ENCODE data around the gene URM1.

Gene URM1

GRCh38 chr9:128339761-128340690, 31.1 kb upstream of the URM1 start, which contains the start of gene SLC27A4:
SLC27A4 (plus strand) TSS chr9:128340527; CDS start chr9:128343133, 2,606 bp downstream.
- intact Hi-C loops (cut with DNase I; ENCODE audit: low total_unique reads) = no loop called here
- Histone ChIP-seq H3K9me3 (no peaks in the 10 kb centered on the region), H3K4me1 (peaks cover 0 to 18% (median 9%) of the 10 kb centered on the region in 4 donors), H3K36me3 (peaks cover 18 to 31% (median 23%) of the 10 kb centered on the region in 3 donors), H3K4me3 (peak within 1 kb of the TSS; percentile 82 to 84), H3K27me3 (no peaks in the 10 kb centered on the region), H3K27ac (peak within 1 kb of the TSS; percentile 76 to 79)
- peak in 1 of 2 experiments; percentile 9 for TF ChIP-seq CTCF (IDR thresholded peaks at IDR 0.05)
- DNase-seq = peak; percentile 54 to 75

GRCh38 chr9:128340691-128341434, 30.3 kb upstream of the URM1 start:
- Histone ChIP-seq H3K9me3 (no peaks in the 10 kb centered on the region), H3K4me1 (peaks cover 0 to 18% (median 9%) of the 10 kb centered on the region in 4 donors), H3K27me3 (no peaks in the 10 kb centered on the region), H3K36me3 (peaks cover 27 to 37% (median 32%) of the 10 kb centered on the region in 3 donors), H3K27ac (peak overlapping the region; percentile 76 to 79), H3K4me3 (peak overlapping the region; percentile 82 to 84)
- DNase-seq = no peak
- intact Hi-C loops (cut with DNase I; ENCODE audit: low total_unique reads) = no loop called here
- no peak for TF ChIP-seq CTCF (IDR thresholded peaks at IDR 0.05)

- Histone ChIP-seq H3K36me3 (peaks cover 32 to 43% (median 38%) of the 10 kb centered on the region in 3 donors), H3K27me3 (no peaks in the 10 kb centered on the region), H3K4me1 (peaks cover 0 to 18% (median 9%) of the 10 kb centered on the region in 4 donors), H3K4me3 (peak overlapping the region; percentile 82 to 84), H3K27ac (peak overlapping the region; percentile 76 to 79), H3K9me3 (no peaks in the 10 kb centered on the region)
- TF ChIP-seq CTCF (IDR thresholded peaks at IDR 0.05) = peak; percentile 45 to 57
- intact Hi-C loops (cut with DNase I; ENCODE audit: low total_unique reads) = no loop called here
- DNase-seq = peak; percentile 51 to 76
Measured at GRCh38 chr9:128341435-128341849, 29.7 kb upstream of the URM1 start.

- no peak overlapping the region for H3K4me3 ChIP-seq
- H3K36me3 ChIP-seq = peaks cover 43 to 60% (median 51%) of the 10 kb centered on the region in 3 donors
- intact Hi-C loops (cut with DNase I; ENCODE audit: low total_unique reads) = no loop called here
- H3K4me1 ChIP-seq = peaks cover 0 to 18% (median 9%) of the 10 kb centered on the region in 4 donors
- TF ChIP-seq CTCF (IDR thresholded peaks at IDR 0.05) = no peak
- DNase-seq = no peak
- H3K9me3 ChIP-seq = no peaks in the 10 kb centered on the region
- H3K27me3 ChIP-seq = no peaks in the 10 kb centered on the region
- no peak overlapping the region for H3K27ac ChIP-seq
Measured at GRCh38 chr9:128342971-128343680, 28.0 kb upstream of the URM1 start.

GRCh38 chr9:128343855-128344254, 27.3 kb upstream of the URM1 start:
- TF ChIP-seq CTCF (IDR thresholded peaks at IDR 0.05) = no peak
- no peaks in the 10 kb centered on the region for H3K9me3 ChIP-seq
- intact Hi-C loops (cut with DNase I; ENCODE audit: low total_unique reads) = no loop called here
- no peak overlapping the region for H3K4me3 ChIP-seq
- H3K27me3 ChIP-seq = no peaks in the 10 kb centered on the region
- H3K36me3 ChIP-seq = peaks cover 50 to 67% (median 58%) of the 10 kb centered on the region in 3 donors
- peaks cover 0 to 18% (median 9%) of the 10 kb centered on the region in 4 donors for H3K4me1 ChIP-seq
- H3K27ac ChIP-seq = no peak overlapping the region
- DNase-seq = no peak

Measured in tibial artery (tissue), 4 donors.